Measurements from ENCODE around the gene ADCK1. TPM values are rescaled to one million over a fixed set of nuclear protein-coding genes. Genes with fewer than 3 reads are reported as not detected.

The ADCK1 gene
- total RNA-seq, 1 experiment from 2014 or later = 8.3 TPM

DNA sequence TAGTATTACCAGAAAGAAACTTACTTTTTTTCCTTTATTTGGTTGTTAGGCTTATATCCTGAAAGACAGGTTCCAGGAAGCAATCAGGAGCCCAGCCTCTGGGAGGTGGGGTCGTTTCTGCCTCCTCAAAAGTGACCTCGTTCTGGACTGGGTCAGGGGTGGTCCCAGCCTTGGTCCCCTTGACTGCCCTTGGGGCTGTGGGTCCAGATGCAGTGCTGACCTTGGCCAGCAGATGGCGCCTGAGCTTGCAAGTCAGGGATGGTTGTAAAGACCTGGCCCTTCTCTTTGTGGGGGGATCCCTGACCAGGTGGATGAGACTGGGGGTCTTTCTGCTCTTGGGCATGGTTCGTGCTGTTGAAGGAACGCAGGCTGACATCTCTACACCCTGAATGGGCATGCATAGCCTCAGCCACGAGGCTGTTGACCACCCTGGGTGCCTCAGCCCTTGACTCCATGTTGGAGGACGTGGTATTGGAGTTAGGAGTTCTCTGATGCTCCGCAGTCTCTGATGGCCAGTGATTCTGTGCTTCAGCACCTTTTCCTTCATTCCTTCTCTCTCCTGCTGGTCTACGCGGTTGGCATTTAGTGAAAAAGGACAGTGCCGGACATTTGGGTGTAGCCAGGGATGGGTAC lies 62.4 kb downstream of the ADCK1 start:
- Histone ChIP-seq H3K36me3 (ENCODE audit: insufficient read depth, low read length, poor library complexity, severe bottlenecking) (no peaks in the 10 kb centered on the region), H3K4me3 (ENCODE audit: low read depth, low read length, poor library complexity, severe bottlenecking) (no peak overlapping the region), H3K27ac (ENCODE audit: low read depth, low read length, poor library complexity, severe bottlenecking) (no peak overlapping the region), H3K9me3 (ENCODE audit: low read depth, low read length, poor library complexity, severe bottlenecking) (no peaks in the 10 kb centered on the region), H3K27me3 (replicated peaks; ENCODE audit: insufficient read depth, low read depth, low read length, poor library complexity) (no peaks in the 10 kb centered on the region), H3K4me1 (ENCODE audit: insufficient read depth, low read length, poor library complexity, severe bottlenecking) (no peaks in the 10 kb centered on the region)
- ChIA-PET CTCF (interaction anchor here (0.7 to 1.4 kb wide), 4 partner anchors 8 to 583 kb away, joined by 3 to 8 read pairs (median 6); no protein-coding TSS in a partner anchor), POLR2A (ENCODE audit: low non-redundant PET) (no interaction called here)
- no TSS peak for BruUV-seq (replicated peaks)
- TF ChIP-seq, protein P1, sequence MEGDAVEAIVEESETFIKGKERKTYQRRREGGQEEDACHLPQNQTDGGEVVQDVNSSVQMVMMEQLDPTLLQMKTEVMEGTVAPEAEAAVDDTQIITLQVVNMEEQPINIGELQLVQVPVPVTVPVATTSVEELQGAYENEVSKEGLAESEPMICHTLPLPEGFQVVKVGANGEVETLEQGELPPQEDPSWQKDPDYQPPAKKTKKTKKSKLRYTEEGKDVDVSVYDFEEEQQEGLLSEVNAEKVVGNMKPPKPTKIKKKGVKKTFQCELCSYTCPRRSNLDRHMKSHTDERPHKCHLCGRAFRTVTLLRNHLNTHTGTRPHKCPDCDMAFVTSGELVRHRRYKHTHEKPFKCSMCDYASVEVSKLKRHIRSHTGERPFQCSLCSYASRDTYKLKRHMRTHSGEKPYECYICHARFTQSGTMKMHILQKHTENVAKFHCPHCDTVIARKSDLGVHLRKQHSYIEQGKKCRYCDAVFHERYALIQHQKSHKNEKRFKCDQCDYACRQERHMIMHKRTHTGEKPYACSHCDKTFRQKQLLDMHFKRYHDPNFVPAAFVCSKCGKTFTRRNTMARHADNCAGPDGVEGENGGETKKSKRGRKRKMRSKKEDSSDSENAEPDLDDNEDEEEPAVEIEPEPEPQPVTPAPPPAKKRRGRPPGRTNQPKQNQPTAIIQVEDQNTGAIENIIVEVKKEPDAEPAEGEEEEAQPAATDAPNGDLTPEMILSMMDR (conservative IDR thresholded peaks at IDR 0.05; ENCODE audit: low read depth, low read length) = peak; percentile 99
- no peak for TF ChIP-seq EZH2 (IDR thresholded peaks at IDR 0.05; ENCODE audit: borderline replicate concordance, low read depth, low read length, poor library complexity, severe bottlenecking)
- intact Hi-C loops (cut with micrococcal nuclease; ENCODE audit: unreplicated experiment) = loop anchor here (2.0 to 5.0 kb wide), 2 partner anchors 291 to 705 kb away; no protein-coding TSS in a partner anchor
- DNase-seq (ENCODE audit: low spot score) = peak; percentile 67

DNA sequence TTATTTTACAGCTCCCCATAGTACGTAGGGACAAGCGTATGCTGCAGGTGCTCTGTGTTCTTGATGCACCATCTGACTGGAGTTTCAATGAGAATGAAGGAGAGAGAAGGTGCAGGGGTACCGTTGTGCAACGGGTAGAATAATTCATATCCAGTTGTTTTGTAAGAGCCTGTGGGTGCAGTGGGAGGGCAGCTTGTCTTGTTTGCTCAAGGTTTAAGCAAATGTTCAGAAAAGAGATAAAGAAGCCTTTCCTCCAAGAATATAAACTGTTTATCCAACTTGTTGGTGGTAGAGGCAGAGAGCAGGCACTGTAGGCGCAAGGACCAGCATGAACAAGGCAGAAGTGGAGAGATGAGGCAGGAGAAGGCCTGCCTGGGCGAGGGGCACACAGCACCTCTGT lies 64.2 kb downstream of the ADCK1 start:
- no peaks in the 10 kb centered on the region for H3K36me3 ChIP-seq (ENCODE audit: insufficient read depth, low read length, poor library complexity, severe bottlenecking)
- H3K4me3 ChIP-seq (ENCODE audit: low read depth, low read length, poor library complexity, severe bottlenecking) = no peak overlapping the region
- no peaks in the 10 kb centered on the region for H3K9me3 ChIP-seq (ENCODE audit: low read depth, low read length, poor library complexity, severe bottlenecking)
- ChIA-PET POLR2A (ENCODE audit: low non-redundant PET) (no interaction called here), CTCF (interaction anchor here (0.6 to 0.9 kb wide), 2 partner anchors 19 to 702 kb away, joined by 3 read pairs; no protein-coding TSS in a partner anchor)
- no peak for TF ChIP-seq EZH2 (IDR thresholded peaks at IDR 0.05; ENCODE audit: borderline replicate concordance, low read depth, low read length, poor library complexity, severe bottlenecking)
- TF ChIP-seq, protein P1 (conservative IDR thresholded peaks at IDR 0.05; ENCODE audit: low read depth, low read length) = no peak
- no peaks in the 10 kb centered on the region for H3K4me1 ChIP-seq (ENCODE audit: insufficient read depth, low read length, poor library complexity, severe bottlenecking)
- H3K27ac ChIP-seq (ENCODE audit: low read depth, low read length, poor library complexity, severe bottlenecking) = no peak overlapping the region
- H3K27me3 ChIP-seq (replicated peaks; ENCODE audit: insufficient read depth, low read depth, low read length, poor library complexity) = no peaks in the 10 kb centered on the region
- no peak for DNase-seq (ENCODE audit: low spot score)
- intact Hi-C loops (cut with micrococcal nuclease; ENCODE audit: unreplicated experiment) = loop anchor here (5.0 kb wide), 1 partner anchor 703 kb away; no protein-coding TSS in a partner anchor
- no TSS peak for BruUV-seq (replicated peaks)

DNA sequence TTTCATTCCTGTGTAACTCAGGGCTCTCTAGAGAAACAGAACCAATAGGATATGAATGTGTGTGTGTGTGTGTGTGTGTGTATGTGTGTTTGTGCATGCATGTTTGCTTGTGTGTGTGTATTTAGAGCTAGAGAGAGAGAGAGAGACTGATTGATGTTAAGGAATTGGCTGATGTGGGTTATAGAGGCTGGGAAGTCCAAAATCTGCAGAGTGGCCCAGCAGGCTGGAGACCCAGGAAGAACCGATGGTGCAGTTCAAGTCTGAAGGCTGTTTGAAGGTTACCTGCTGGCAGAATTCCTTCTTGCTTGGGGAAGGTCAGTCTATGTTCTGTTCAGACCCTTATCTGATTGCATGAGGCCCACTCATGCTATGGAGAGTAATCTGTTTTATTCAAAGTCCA lies 64.7 kb downstream of the ADCK1 start:
- Histone ChIP-seq H3K36me3 (ENCODE audit: insufficient read depth, low read length, poor library complexity, severe bottlenecking) (no peaks in the 10 kb centered on the region), H3K27ac (ENCODE audit: low read depth, low read length, poor library complexity, severe bottlenecking) (no peak overlapping the region), H3K4me1 (ENCODE audit: insufficient read depth, low read length, poor library complexity, severe bottlenecking) (no peaks in the 10 kb centered on the region), H3K4me3 (ENCODE audit: low read depth, low read length, poor library complexity, severe bottlenecking) (no peak overlapping the region), H3K27me3 (replicated peaks; ENCODE audit: insufficient read depth, low read depth, low read length, poor library complexity) (no peaks in the 10 kb centered on the region), H3K9me3 (ENCODE audit: low read depth, low read length, poor library complexity, severe bottlenecking) (no peaks in the 10 kb centered on the region)
- intact Hi-C loops (cut with micrococcal nuclease; ENCODE audit: unreplicated experiment) = loop anchor here (5.0 kb wide), 1 partner anchor 703 kb away; no protein-coding TSS in a partner anchor
- no TSS peak for BruUV-seq (replicated peaks)
- ChIA-PET CTCF (no interaction called here), POLR2A (ENCODE audit: low non-redundant PET) (no interaction called here)
- TF ChIP-seq EZH2 (IDR thresholded peaks at IDR 0.05; ENCODE audit: borderline replicate concordance, low read depth, low read length, poor library complexity, severe bottlenecking) = no peak
- TF ChIP-seq, protein P1 (conservative IDR thresholded peaks at IDR 0.05; ENCODE audit: low read depth, low read length) = no peak
- no peak for DNase-seq (ENCODE audit: low spot score)

All from A673 (cell line).